ENCODE measurements around the gene CBARP. TPM values are rescaled to one million over a fixed set of nuclear protein-coding genes. Genes with fewer than 3 reads are reported as not detected.
A peak's percentile ranks its signal among the peaks of the same experiment; 100 is the strongest.

The CBARP gene
- total RNA-seq, 1 experiment from 2014 or later: 23.4 TPM

- TF ChIP-seq, protein P1, sequence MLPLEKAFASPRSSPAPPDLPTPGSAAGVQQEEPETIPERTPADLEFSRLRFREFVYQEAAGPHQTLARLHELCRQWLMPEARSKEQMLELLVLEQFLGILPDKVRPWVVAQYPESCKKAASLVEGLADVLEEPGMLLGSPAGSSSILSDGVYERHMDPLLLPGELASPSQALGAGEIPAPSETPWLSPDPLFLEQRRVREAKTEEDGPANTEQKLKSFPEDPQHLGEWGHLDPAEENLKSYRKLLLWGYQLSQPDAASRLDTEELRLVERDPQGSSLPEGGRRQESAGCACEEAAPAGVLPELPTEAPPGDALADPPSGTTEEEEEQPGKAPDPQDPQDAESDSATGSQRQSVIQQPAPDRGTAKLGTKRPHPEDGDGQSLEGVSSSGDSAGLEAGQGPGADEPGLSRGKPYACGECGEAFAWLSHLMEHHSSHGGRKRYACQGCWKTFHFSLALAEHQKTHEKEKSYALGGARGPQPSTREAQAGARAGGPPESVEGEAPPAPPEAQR (CRISPR knock-in tag; IDR thresholded peaks at IDR 0.05): no peak
- TF ChIP-seq SOX15 (CRISPR knock-in tag; IDR thresholded peaks at IDR 0.05) (no peak), CREM (CRISPR knock-in tag; IDR thresholded peaks at IDR 0.05) (no peak), ZNF138 (CRISPR knock-in tag; conservative IDR thresholded peaks at IDR 0.05) (no peak)
Observed at GRCh38 chr19:1232652-1233072, 5.1 kb downstream of the CBARP start (continued).

DNA sequence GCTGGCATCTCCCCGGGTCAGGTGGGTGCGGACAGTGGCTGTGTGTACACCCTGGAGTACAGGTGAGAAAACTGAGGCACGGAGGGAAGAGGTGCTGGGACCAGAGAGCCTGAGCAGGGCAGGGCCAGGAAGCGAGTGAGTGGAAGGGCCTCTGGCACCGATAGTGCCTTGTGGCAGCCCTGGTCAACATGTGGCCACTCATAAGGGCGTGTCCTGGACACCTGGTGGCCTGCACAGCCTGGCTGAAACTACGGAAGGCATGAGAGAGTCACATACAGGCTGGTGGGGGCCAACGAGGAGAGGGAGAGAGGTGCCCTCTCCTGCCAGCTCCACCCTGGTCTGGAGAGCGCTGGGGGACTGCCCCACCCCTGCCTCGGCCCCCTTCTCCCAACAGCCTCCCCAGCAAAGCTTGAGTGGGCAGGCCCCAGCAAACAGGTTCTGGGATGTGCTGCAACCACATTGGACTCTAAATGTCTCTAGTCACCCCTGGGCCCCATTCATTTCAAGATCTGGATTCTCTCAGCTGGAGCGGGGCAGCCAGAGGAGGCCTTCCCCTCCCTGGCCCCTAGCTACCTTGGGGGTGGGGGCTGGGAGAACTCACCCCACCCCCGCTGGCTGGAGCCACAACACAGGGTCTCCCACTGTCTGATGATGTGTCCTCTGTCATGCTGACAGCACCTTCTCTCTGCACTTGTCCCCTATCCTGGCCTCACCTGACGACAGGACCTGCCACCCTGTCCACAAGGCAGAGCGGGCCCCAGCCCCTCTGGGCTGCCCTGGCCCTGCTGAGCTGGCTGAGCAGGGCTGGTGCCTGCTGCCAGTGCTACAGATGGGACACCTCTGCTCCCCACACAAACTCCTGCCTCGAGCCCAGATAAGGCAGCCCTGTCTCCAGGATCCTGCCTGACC lies 5.8 kb downstream of the CBARP start:
- no peaks in the 10 kb centered on the region for H3K9me3 Mint-ChIP-seq
- H3K27me3 Mint-ChIP-seq (ENCODE audit: low read depth): no peaks in the 10 kb centered on the region
- ChIA-PET POLR2A (interaction anchor here (0.6 kb wide), 1 partner anchor 53 kb away, joined by 4 read pairs; no protein-coding TSS in a partner anchor), CTCF (interaction anchor here (1.5 kb wide), 2 partner anchors 9 to 12 kb away, joined by 3 to 5 read pairs; no protein-coding TSS in a partner anchor)
- peak overlapping the region; percentile 85 for H3K27ac Mint-ChIP-seq
- H3K4me1 Mint-ChIP-seq: no peaks in the 10 kb centered on the region
- no peak overlapping the region for H3K4me3 Mint-ChIP-seq
- H3K36me3 Mint-ChIP-seq: no peaks in the 10 kb centered on the region
- TF ChIP-seq JAZF1 (CRISPR knock-in tag; IDR thresholded peaks at IDR 0.05): no peak
- TF ChIP-seq PREB (CRISPR knock-in tag; IDR thresholded peaks at IDR 0.05; ENCODE audit: borderline replicate concordance): no peak
- TF ChIP-seq ZNF423 (CRISPR knock-in tag; IDR thresholded peaks at IDR 0.05): no peak
- no peak for TF ChIP-seq ZNF416 (CRISPR knock-in tag; IDR thresholded peaks at IDR 0.05)
- TF ChIP-seq E2F5 (CRISPR knock-in tag; IDR thresholded peaks at IDR 0.05): no peak
- no peak for TF ChIP-seq SMAD4 (CRISPR knock-in tag; IDR thresholded peaks at IDR 0.05)
- TF ChIP-seq IRF2 (CRISPR knock-in tag; IDR thresholded peaks at IDR 0.05; ENCODE audit: borderline replicate concordance, low read depth): no peak
- TF ChIP-seq SP1 (CRISPR knock-in tag; conservative IDR thresholded peaks at IDR 0.05): no peak
- TF ChIP-seq ZNF263 (CRISPR knock-in tag; IDR thresholded peaks at IDR 0.05; ENCODE audit: low read depth): no peak
- no peak for TF ChIP-seq NFYB (CRISPR knock-in tag; conservative IDR thresholded peaks at IDR 0.05; ENCODE audit: low read depth)
- TF ChIP-seq CREB1 (CRISPR knock-in tag; IDR thresholded peaks at IDR 0.05): no peak
- TF ChIP-seq, protein P2, sequence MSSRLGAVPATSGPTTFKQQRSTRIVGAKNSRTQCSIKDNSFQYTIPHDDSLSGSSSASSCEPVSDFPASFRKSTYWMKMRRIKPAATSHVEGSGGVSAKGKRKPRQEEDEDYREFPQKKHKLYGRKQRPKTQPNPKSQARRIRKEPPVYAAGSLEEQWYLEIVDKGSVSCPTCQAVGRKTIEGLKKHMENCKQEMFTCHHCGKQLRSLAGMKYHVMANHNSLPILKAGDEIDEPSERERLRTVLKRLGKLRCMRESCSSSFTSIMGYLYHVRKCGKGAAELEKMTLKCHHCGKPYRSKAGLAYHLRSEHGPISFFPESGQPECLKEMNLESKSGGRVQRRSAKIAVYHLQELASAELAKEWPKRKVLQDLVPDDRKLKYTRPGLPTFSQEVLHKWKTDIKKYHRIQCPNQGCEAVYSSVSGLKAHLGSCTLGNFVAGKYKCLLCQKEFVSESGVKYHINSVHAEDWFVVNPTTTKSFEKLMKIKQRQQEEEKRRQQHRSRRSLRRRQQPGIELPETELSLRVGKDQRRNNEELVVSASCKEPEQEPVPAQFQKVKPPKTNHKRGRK (CRISPR knock-in tag; IDR thresholded peaks at IDR 0.05; ENCODE audit: borderline replicate concordance): no peak
- TF ChIP-seq, protein P3, sequence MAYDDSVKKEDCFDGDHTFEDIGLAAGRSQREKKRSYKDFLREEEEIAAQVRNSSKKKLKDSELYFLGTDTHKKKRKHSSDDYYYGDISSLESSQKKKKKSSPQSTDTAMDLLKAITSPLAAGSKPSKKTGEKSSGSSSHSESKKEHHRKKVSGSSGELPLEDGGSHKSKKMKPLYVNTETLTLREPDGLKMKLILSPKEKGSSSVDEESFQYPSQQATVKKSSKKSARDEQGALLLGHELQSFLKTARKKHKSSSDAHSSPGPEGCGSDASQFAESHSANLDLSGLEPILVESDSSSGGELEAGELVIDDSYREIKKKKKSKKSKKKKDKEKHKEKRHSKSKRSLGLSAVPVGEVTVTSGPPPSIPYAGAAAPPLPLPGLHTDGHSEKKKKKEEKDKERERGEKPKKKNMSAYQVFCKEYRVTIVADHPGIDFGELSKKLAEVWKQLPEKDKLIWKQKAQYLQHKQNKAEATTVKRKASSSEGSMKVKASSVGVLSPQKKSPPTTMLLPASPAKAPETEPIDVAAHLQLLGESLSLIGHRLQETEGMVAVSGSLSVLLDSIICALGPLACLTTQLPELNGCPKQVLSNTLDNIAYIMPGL (CRISPR knock-in tag; IDR thresholded peaks at IDR 0.05): no peak
- no peak for TF ChIP-seq CREM (CRISPR knock-in tag; IDR thresholded peaks at IDR 0.05)
- no peak for TF ChIP-seq NFE2L1 (CRISPR knock-in tag; IDR thresholded peaks at IDR 0.05)
- no peak for ATAC-seq
- no peak for DNase-seq (ENCODE audit: low spot score)
